BE2C (cell line): ENCODE data around the gene CORIN.
"Not testable (repeated sequence)": the region's sequence is repeated elsewhere in the genome, so short reads cannot be mapped to it uniquely, and the experiment has no call there.

Experiments
- DNase-seq: peaks from one replicate; pipeline ENCODE4 v3.0.0-alpha.2; 2020
- H3K27me3 ChIP-seq: fragments of 250-450 bp; sonication (Bioruptor Pico); 2 replicates; pipeline ENCODE4 v1.5.1; 2020; ENCODE audit warnings: mild to moderate bottlenecking
- H3K36me3 ChIP-seq: fragments of 250-450 bp; sonication (Bioruptor Pico); 2 replicates; pipeline ENCODE4 v1.5.1; 2020; ENCODE audit warnings: mild to moderate bottlenecking
- H3K4me1 ChIP-seq: fragments of 250-450 bp; sonication (Bioruptor Pico); 2 replicates; pipeline ENCODE4 v1.5.1; 2020
- H3K4me3 ChIP-seq: 2 replicates; pipeline ENCODE4 v1.5.1; 2011; ENCODE audit warnings: low read depth, low read length
- H3K9me3 ChIP-seq: fragments of 250-450 bp; sonication (Bioruptor Pico); 2 replicates; pipeline ENCODE4 v1.5.1; 2020
- TF ChIP-seq, protein P1 (sequence below): IDR thresholded peaks from 2 replicates; pipeline ENCODE4 v1.5.1; 2012; ENCODE audit warnings: mild to moderate bottlenecking, low read depth, low read length

Gene CORIN

GRCh38 chr4:47715716-47716416 is 122.0 kb downstream of the CORIN start:
- no peak for DNase-seq
- H3K36me3 ChIP-seq: no peaks in the 10 kb centered on the region
- TF ChIP-seq, protein P1, sequence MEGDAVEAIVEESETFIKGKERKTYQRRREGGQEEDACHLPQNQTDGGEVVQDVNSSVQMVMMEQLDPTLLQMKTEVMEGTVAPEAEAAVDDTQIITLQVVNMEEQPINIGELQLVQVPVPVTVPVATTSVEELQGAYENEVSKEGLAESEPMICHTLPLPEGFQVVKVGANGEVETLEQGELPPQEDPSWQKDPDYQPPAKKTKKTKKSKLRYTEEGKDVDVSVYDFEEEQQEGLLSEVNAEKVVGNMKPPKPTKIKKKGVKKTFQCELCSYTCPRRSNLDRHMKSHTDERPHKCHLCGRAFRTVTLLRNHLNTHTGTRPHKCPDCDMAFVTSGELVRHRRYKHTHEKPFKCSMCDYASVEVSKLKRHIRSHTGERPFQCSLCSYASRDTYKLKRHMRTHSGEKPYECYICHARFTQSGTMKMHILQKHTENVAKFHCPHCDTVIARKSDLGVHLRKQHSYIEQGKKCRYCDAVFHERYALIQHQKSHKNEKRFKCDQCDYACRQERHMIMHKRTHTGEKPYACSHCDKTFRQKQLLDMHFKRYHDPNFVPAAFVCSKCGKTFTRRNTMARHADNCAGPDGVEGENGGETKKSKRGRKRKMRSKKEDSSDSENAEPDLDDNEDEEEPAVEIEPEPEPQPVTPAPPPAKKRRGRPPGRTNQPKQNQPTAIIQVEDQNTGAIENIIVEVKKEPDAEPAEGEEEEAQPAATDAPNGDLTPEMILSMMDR: no peak
- H3K27me3 ChIP-seq: no peaks in the 10 kb centered on the region
- H3K4me3 ChIP-seq: no peak overlapping the region
- no peaks in the 10 kb centered on the region for H3K4me1 ChIP-seq
- no peaks in the 10 kb centered on the region for H3K9me3 ChIP-seq

GRCh38 chr4:47714269-47714668 is 123.6 kb downstream of the CORIN start:
- H3K4me3 ChIP-seq: no peak overlapping the region
- no peaks in the 10 kb centered on the region for H3K9me3 ChIP-seq
- H3K27me3 ChIP-seq: no peaks in the 10 kb centered on the region
- H3K36me3 ChIP-seq: no peaks in the 10 kb centered on the region
- no peak for DNase-seq
- no peaks in the 10 kb centered on the region for H3K4me1 ChIP-seq
- TF ChIP-seq, protein P1: no peak

- Histone ChIP-seq H3K9me3 (no peaks in the 10 kb centered on the region), H3K36me3 (no peaks in the 10 kb centered on the region), H3K27me3 (no peaks in the 10 kb centered on the region), H3K4me1 (no peaks in the 10 kb centered on the region), H3K4me3 (no peak overlapping the region)
- TF ChIP-seq, protein P1: no peak
- no peak for DNase-seq
Observed at GRCh38 chr4:47713129-47713834, 124.6 kb downstream of the CORIN start.

DNA sequence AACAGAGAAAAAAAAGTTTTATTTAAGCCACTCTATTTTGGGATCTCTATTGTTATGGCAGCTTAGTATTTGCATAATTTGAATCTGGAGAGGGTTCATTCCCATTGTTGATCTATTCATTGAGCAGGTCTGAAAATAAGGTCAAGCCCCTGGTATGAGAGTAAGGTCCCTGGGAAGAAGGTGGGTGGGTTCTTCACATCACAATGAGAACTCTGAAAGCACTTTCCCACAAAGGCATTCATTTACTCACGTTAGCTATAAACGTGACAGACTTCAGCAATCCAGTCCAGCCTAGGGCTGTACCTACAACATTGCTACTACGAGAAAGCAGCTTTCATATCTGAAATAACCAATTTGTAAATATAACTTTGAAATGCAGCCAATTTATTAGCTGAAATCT is 126.2 kb downstream of the CORIN start:
- no peak for DNase-seq
- Histone ChIP-seq H3K4me3 (no peak overlapping the region), H3K9me3 (no peaks in the 10 kb centered on the region), H3K4me1 (no peaks in the 10 kb centered on the region), H3K36me3 (no peaks in the 10 kb centered on the region), H3K27me3 (no peaks in the 10 kb centered on the region)
- TF ChIP-seq, protein P1: no peak

DNA sequence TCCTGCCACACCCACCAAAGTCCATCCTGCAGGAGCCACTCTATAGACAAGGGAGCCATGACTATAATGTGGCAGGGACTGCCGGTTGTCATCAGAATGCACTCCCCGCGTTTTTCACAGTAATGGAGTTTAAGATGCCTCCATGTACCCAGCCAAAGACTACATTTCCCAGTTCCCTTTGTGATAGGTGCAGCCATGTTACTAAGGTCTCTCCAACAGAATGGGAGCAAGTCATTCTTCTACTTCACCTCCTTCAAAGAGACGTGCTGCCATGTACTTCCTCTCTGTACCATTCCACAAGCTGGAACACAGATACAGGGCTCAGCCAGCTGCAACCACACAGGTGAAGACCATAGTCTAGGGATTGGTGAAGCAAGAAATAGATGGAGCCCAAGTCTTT is 126.7 kb downstream of the CORIN start:
- Histone ChIP-seq H3K4me3 (no peak overlapping the region), H3K9me3 (no peaks in the 10 kb centered on the region), H3K36me3 (no peaks in the 10 kb centered on the region), H3K27me3 (no peaks in the 10 kb centered on the region), H3K4me1 (no peaks in the 10 kb centered on the region)
- no peak for DNase-seq
- TF ChIP-seq, protein P1: no peak

DNA sequence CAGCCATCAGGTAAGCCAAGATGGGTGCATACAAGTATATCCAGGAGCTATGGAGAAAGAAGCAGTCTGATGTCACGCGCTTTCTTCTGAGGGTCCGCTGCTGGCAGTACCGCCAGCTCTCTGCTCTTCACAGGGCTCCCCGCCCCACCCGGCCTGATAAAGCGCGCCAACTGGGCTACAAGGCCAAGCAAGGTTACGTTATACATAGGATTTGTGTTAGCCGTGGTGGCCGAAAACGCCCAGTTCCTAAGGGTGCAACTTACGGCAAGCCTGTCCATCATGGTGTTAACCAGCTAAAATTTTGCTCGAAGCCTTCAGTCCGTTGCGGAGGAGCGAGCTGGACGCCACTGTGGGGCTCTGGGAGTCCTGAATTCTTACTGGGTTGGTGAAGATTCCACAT is 131.5 kb downstream of the CORIN start:
- H3K9me3 ChIP-seq, H3K4me3 ChIP-seq, H3K36me3 ChIP-seq, H3K27me3 ChIP-seq, DNase-seq, H3K4me1 ChIP-seq: not testable (repeated sequence)
